HEK293T (cell line): ENCODE measurements around the gene FDPS.

Experiments used
- BHLHE40 ChIP-seq: fragments of 450-650 bp; IDR thresholded peaks from 2 replicates; pipeline ENCODE4 v1.6.1; 2016; ENCODE audit warnings: mild to moderate bottlenecking, moderate library complexity, borderline replicate concordance
- ELF4 ChIP-seq: fragments of 450-650 bp; IDR thresholded peaks from 2 replicates; pipeline ENCODE4 v1.6.1; 2017; ENCODE audit warnings: antibody characterized with exemption
- FOXA1 ChIP-seq: fragments of 450-650 bp; IDR thresholded peaks from 2 replicates; pipeline ENCODE4 v1.6.1; 2016; ENCODE audit warnings: mild to moderate bottlenecking
- TARDBP ChIP-seq: fragments of 450-650 bp; IDR thresholded peaks from 2 replicates; pipeline ENCODE4 v1.6.1; 2016
- TF ChIP-seq, protein P1 (sequence below): fragments of 450-650 bp; IDR thresholded peaks from 2 replicates; pipeline ENCODE4 v1.6.1; 2016

DNA sequence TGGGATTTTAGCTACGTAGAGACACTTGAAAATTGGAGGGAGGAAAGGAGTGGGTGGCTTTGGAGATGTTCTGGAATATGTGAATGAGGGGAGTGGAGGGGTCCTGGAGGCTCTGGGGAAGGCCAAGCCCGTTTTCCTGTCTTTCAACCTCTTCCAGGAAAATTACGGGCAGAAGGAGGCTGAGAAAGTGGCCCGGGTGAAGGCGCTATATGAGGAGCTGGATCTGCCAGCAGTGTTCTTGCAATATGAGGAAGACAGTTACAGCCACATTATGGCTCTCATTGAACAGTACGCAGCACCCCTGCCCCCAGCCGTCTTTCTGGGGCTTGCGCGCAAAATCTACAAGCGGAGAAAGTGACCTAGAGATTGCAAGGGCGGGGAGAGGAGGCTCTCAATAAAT, 11.6 kb downstream of the FDPS start:
- TF ChIP-seq ELF4 (no peak), BHLHE40 (no peak), TARDBP (no peak), FOXA1 (no peak)
- TF ChIP-seq, protein P1, sequence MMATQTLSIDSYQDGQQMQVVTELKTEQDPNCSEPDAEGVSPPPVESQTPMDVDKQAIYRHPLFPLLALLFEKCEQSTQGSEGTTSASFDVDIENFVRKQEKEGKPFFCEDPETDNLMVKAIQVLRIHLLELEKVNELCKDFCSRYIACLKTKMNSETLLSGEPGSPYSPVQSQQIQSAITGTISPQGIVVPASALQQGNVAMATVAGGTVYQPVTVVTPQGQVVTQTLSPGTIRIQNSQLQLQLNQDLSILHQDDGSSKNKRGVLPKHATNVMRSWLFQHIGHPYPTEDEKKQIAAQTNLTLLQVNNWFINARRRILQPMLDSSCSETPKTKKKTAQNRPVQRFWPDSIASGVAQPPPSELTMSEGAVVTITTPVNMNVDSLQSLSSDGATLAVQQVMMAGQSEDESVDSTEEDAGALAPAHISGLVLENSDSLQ: no peak
